ENCODE measurements around the gene SF1. TPM values are rescaled to one million over a fixed set of nuclear protein-coding genes. Genes with fewer than 3 reads are reported as not detected.

SF1 gene
- total RNA-seq, 2 donors from 2014 or later = 150 to 470 TPM

GRCh38 chr11:64799256-64799622 is 20.9 kb upstream of the SF1 start:
- no peak for DNase-seq
- intact Hi-C loops (cut with DNase I) = no loop called here
- no peak overlapping the region for H3K27ac ChIP-seq
- TF ChIP-seq CTCF (IDR thresholded peaks at IDR 0.05) = no peak
- no peak for TF ChIP-seq POLR2A (IDR thresholded peaks at IDR 0.05)
- H3K4me1 ChIP-seq = peaks cover 13% of the 10 kb centered on the region
- no peaks in the 10 kb centered on the region for H3K9me3 ChIP-seq
- WGBS, 2 donors = 85 to 88% methylated on average over 6 to 7 of the region's 7 CpGs
- no peak overlapping the region for H3K4me3 ChIP-seq
- no peaks in the 10 kb centered on the region for H3K36me3 ChIP-seq (replicated peaks in 1 of 2; ENCODE audit: insufficient read depth in 1 of 2, low read depth in 2 of 2)
- no peak for ATAC-seq
- H3K27me3 ChIP-seq = no peaks in the 10 kb centered on the region

- TF ChIP-seq CTCF (IDR thresholded peaks at IDR 0.05) = no peak
- no peak for TF ChIP-seq POLR2A (IDR thresholded peaks at IDR 0.05)
- H3K27me3 ChIP-seq = no peaks in the 10 kb centered on the region
- H3K9me3 ChIP-seq = no peaks in the 10 kb centered on the region
- no peaks in the 10 kb centered on the region for H3K4me1 ChIP-seq
- WGBS, 2 donors = 87 to 90% methylated on average over 13 to 18 of the region's 19 CpGs
- H3K4me3 ChIP-seq = no peak overlapping the region
- no peak for ATAC-seq
- H3K27ac ChIP-seq = no peak overlapping the region
- no peaks in the 10 kb centered on the region for H3K36me3 ChIP-seq (replicated peaks in 1 of 2; ENCODE audit: insufficient read depth in 1 of 2, low read depth in 2 of 2)
- intact Hi-C loops (cut with DNase I) = no loop called here
- DNase-seq = no peak
These were observed 18.6 kb upstream of the SF1 start for GRCh38 chr11:64796757-64797541.

- DNase-seq = no peak
- TF ChIP-seq CTCF (IDR thresholded peaks at IDR 0.05) (no peak), POLR2A (IDR thresholded peaks at IDR 0.05) (no peak)
- Histone ChIP-seq H3K27me3 (no peaks in the 10 kb centered on the region), H3K27ac (no peak overlapping the region), H3K4me3 (no peak overlapping the region), H3K9me3 (no peaks in the 10 kb centered on the region), H3K36me3 (replicated peaks in 1 of 2; ENCODE audit: insufficient read depth in 1 of 2, low read depth in 2 of 2) (no peaks in the 10 kb centered on the region), H3K4me1 (no peaks in the 10 kb centered on the region)
- no peak for ATAC-seq
- intact Hi-C loops (cut with DNase I) = no loop called here
- WGBS, 2 donors = 83 to 86% methylated on average over 11 to 18 of the region's 19 CpGs
These were observed 17.9 kb upstream of the SF1 start for GRCh38 chr11:64796047-64796756.

- no peak overlapping the region for H3K27ac ChIP-seq
- DNase-seq = no peak
- H3K27me3 ChIP-seq = no peaks in the 10 kb centered on the region
- no peaks in the 10 kb centered on the region for H3K4me1 ChIP-seq
- intact Hi-C loops (cut with DNase I) = no loop called here
- H3K9me3 ChIP-seq = no peaks in the 10 kb centered on the region
- no peaks in the 10 kb centered on the region for H3K36me3 ChIP-seq (replicated peaks in 1 of 2; ENCODE audit: insufficient read depth in 1 of 2, low read depth in 2 of 2)
- TF ChIP-seq CTCF (IDR thresholded peaks at IDR 0.05) (no peak), POLR2A (IDR thresholded peaks at IDR 0.05) (no peak)
- no peak overlapping the region for H3K4me3 ChIP-seq
- ATAC-seq = no peak
- WGBS, 2 donors = 96% methylated on average over 10 of the region's 10 CpGs
These were observed 16.2 kb upstream of the SF1 start for GRCh38 chr11:64794526-64794925.
